Suprapubic skin (tissue), 4 donors: Measurements from ENCODE around the gene SEPTIN7.

Source experiments
- CTCF ChIP-seq, 2 donors: fragments of 200-600 bp in 1 of 2; fragments of 450-650 bp in 1 of 2; sonication (generic) in 1 of 2; IDR thresholded peaks; one replicate each; pipeline ENCODE4 v1.5.1; 2016 to 2019; ENCODE audit warnings: antibody characterized with exemption in 2 of 2, mild to moderate bottlenecking in 1 of 2, moderate library complexity in 1 of 2
- EP300 ChIP-seq: sonication (generic); formaldehyde crosslinking; IDR thresholded peaks from one replicate; pipeline ENCODE4 v1.6.1; 2017; ENCODE audit warnings: antibody characterized with exemption
- POLR2AphosphoS5 ChIP-seq, 3 donors: sonication (generic); formaldehyde crosslinking; IDR thresholded peaks; one replicate each; pipeline ENCODE4 v1.6.1; 2017; ENCODE audit warnings: antibody characterized with exemption in 3 of 3

- TF ChIP-seq CTCF (IDR thresholded peaks at IDR 0.05), result no peak
- TF ChIP-seq EP300, result no peak
- no peak for TF ChIP-seq POLR2AphosphoS5 (IDR thresholded peaks at IDR 0.05)
Observed at GRCh38 chr7:35755711-35756110, 45.1 kb upstream of the SEPTIN7 start.
